GM23338 (cell line): ENCODE results near the gene MCUB. TPM values are rescaled to one million over a fixed set of nuclear protein-coding genes. Genes with fewer than 3 reads are reported as not detected.

ENCODE experiments used
- ATAC-seq: fragments of 200-7000 bp; cut with Tn5 transposase; 3 replicates; pipeline ENCODE4 v1.9.1; 2020
- DNase-seq: peaks from one replicate; pipeline ENCODE4 v3.0.0-alpha.2; 2015; ENCODE audit warnings: low spot score
- H2AFZ ChIP-seq: fragments of 200-600 bp; sonication (generic); 2 replicates; pipeline ENCODE4 v1.8.0; 2016; ENCODE audit warnings: antibody characterized with exemption, mild to moderate bottlenecking, moderate library complexity
- H3F3A ChIP-seq: fragments of 200-600 bp; sonication (generic); replicated peaks from 2 replicates; pipeline ENCODE4 v1.8.0; 2017; ENCODE audit warnings: antibody characterized with exemption, mixed run types, low read depth
- H3K27ac ChIP-seq: fragments of 200-600 bp; sonication (generic); 2 replicates; pipeline ENCODE4 v1.6.1; 2016; ENCODE audit warnings: low read depth
- H3K27me3 ChIP-seq: fragments of 200-600 bp; sonication (generic); 2 replicates; pipeline ENCODE4 v1.8.0; 2016; ENCODE audit warnings: mild to moderate bottlenecking, mixed run types, moderate library complexity; ENCODE audit not compliant: insufficient read depth
- H3K36me3 ChIP-seq: fragments of 200-600 bp; sonication (generic); 2 replicates; pipeline ENCODE4 v1.8.0; 2016; ENCODE audit warnings: mild to moderate bottlenecking; ENCODE audit not compliant: insufficient read depth
- H3K4me1 ChIP-seq: fragments of 200-600 bp; sonication (generic); 2 replicates; pipeline ENCODE4 v1.8.0; 2016; ENCODE audit warnings: mild to moderate bottlenecking, moderate library complexity; ENCODE audit not compliant: insufficient read depth
- H3K4me2 ChIP-seq: fragments of 200-600 bp; sonication (generic); 2 replicates; pipeline ENCODE4 v1.7.1; 2017; ENCODE audit warnings: mixed run types
- H3K4me3 ChIP-seq: fragments of 200-600 bp; sonication (generic); 2 replicates; pipeline ENCODE4 v1.6.1; 2016; ENCODE audit warnings: mixed run types
- H3K79me2 ChIP-seq: fragments of 200-600 bp; sonication (generic); replicated peaks from 2 replicates; pipeline ENCODE4 v1.8.0; 2017; ENCODE audit warnings: mild to moderate bottlenecking; ENCODE audit not compliant: insufficient read depth
- H3K9me2 ChIP-seq: fragments of 200-600 bp; sonication (generic); 2 replicates; pipeline ENCODE4 v1.8.0; 2017; ENCODE audit not compliant: insufficient read depth
- H4K20me1 ChIP-seq: fragments of 200-600 bp; sonication (generic); replicated peaks from 2 replicates; pipeline ENCODE4 v1.8.0; 2017; ENCODE audit warnings: mild to moderate bottlenecking; ENCODE audit not compliant: insufficient read depth
- H3K27ac Mint-ChIP-seq: 2 replicates; pipeline ENCODE4 v1.8.0; 2020; ENCODE audit warnings: inconsistent platforms, mild to moderate bottlenecking, moderate library complexity, mixed read lengths
- H3K27me3 Mint-ChIP-seq: 3 replicates; pipeline ENCODE4 v1.8.0; 2022; ENCODE audit warnings: low read depth, mild to moderate bottlenecking, moderate library complexity, mixed read lengths, inconsistent platforms; ENCODE audit not compliant: insufficient read depth, poor library complexity
- H3K36me3 Mint-ChIP-seq: 3 replicates; pipeline ENCODE4 v1.8.0; 2021; ENCODE audit warnings: low read depth, mild to moderate bottlenecking, inconsistent platforms, moderate library complexity, mixed read lengths
- H3K4me1 Mint-ChIP-seq: 3 replicates; pipeline ENCODE4 v1.8.0; 2020; ENCODE audit warnings: mild to moderate bottlenecking, inconsistent platforms, mixed read lengths
- H3K4me3 Mint-ChIP-seq: 3 replicates; pipeline ENCODE4 v1.8.0; 2021; ENCODE audit warnings: moderate library complexity, mild to moderate bottlenecking, inconsistent platforms, mixed read lengths
- H3K9me3 Mint-ChIP-seq: 3 replicates; pipeline ENCODE4 v1.8.0; 2020; ENCODE audit warnings: moderate library complexity, mild to moderate bottlenecking, inconsistent platforms, mixed read lengths
- CREB1 ChIP-seq: fragments of 250-450 bp; sonication (Bioruptor Pico); IDR thresholded peaks from 2 replicates; pipeline ENCODE4 v1.5.0; 2020; ENCODE audit warnings: low read depth, mild to moderate bottlenecking, moderate library complexity
- CTCF ChIP-seq, 2 experiments: fragments of 200-600 bp in 1 of 2; sonication (generic) in 1 of 2; conservative IDR thresholded peaks; 2 replicates each; pipeline versions ENCODE4 v1.5.1 to v1.6.1; 2016 to 2017; ENCODE audit warnings: antibody characterized with exemption in 2 of 2, low read depth in 2 of 2, mild to moderate bottlenecking in 2 of 2, moderate library complexity in 1 of 2
- ETS1 ChIP-seq: IDR thresholded peaks from 2 replicates; pipeline ENCODE4 v1.6.1; 2016; ENCODE audit warnings: antibody characterized with exemption
- EZH2 ChIP-seq: fragments of 200-600 bp; sonication (generic); IDR thresholded peaks from one replicate; pipeline ENCODE4 v1.8.0; 2017; ENCODE audit warnings: antibody characterized with exemption, mild to moderate bottlenecking, low read depth; ENCODE audit not compliant: unreplicated experiment
- EZH2phosphoT487 ChIP-seq: fragments of 200-600 bp; sonication (generic); IDR thresholded peaks from one replicate; pipeline ENCODE4 v1.8.1; 2018; ENCODE audit warnings: antibody characterized with exemption; ENCODE audit not compliant: unreplicated experiment
- JUNB ChIP-seq: IDR thresholded peaks from one replicate; pipeline ENCODE4 v1.6.1; 2016; ENCODE audit warnings: antibody characterized with exemption; ENCODE audit not compliant: unreplicated experiment
- NANOG ChIP-seq: IDR thresholded peaks from 2 replicates; pipeline ENCODE4 v1.6.1; 2016; ENCODE audit warnings: antibody characterized with exemption, borderline replicate concordance
- POLR2AphosphoS5 ChIP-seq: IDR thresholded peaks from 2 replicates; pipeline ENCODE4 v1.6.1; 2016; ENCODE audit warnings: antibody characterized with exemption, low read depth
- REST ChIP-seq: IDR thresholded peaks from one replicate; pipeline ENCODE4 v1.6.1; 2018; ENCODE audit warnings: antibody characterized with exemption; ENCODE audit not compliant: unreplicated experiment
- STAT1 ChIP-seq: IDR thresholded peaks from one replicate; pipeline ENCODE4 v1.6.1; 2016; ENCODE audit warnings: antibody characterized with exemption; ENCODE audit not compliant: unreplicated experiment
- ZNF114 ChIP-seq: fragments of 250-450 bp; sonication (Bioruptor Pico); IDR thresholded peaks from 2 replicates; pipeline ENCODE4 v1.5.0; 2020; ENCODE audit warnings: mild to moderate bottlenecking, moderate library complexity
- ZNF331 ChIP-seq: fragments of 250-450 bp; sonication (Bioruptor Pico); IDR thresholded peaks from 2 replicates; pipeline ENCODE4 v1.5.0; 2020; ENCODE audit warnings: low read depth, mild to moderate bottlenecking, moderate library complexity
- ZNF462 ChIP-seq: fragments of 250-450 bp; sonication (Bioruptor Pico); IDR thresholded peaks from 2 replicates; pipeline ENCODE4 v1.5.0; 2020; ENCODE audit warnings: mild to moderate bottlenecking, moderate library complexity
- polyA plus RNA-seq: library from polyadenylated mRNA; unstranded; fragments of >200 nt; fragmentation: Nextera tagmentation; extraction: Ambion mirVana; gene quantifications from 2 replicates; pipeline ENCODE4 v1.2.1, GENCODE V29; 2016
- total RNA-seq: library from RNA; depleted of rRNA; stranded (reverse); fragments of >200 nt; shearing (Covaris generic); gene quantifications from 2 replicates; pipeline ENCODE4 v1.2.3, GENCODE V29; 2014

Gene MCUB
- total and polyA plus RNA-seq, 2 experiments from 2014 or later = 21.7 to 97.9 TPM

- Mint-ChIP-seq H3K9me3 (no peaks in the 10 kb centered on the region), H3K4me1 (no peaks in the 10 kb centered on the region), H3K4me3 (no peak overlapping the region), H3K36me3 (no peaks in the 10 kb centered on the region), H3K27me3 (no peaks in the 10 kb centered on the region), H3K27ac (no peak overlapping the region)
- 0 out of 2 replicates have a peak, but pooled peaks cover 2% of the 10 kb centered on the region for H4K20me1 ChIP-seq
- DNase-seq (no peak), ATAC-seq (no peak)
- no peaks in the 10 kb centered on the region for H3K4me1 ChIP-seq
- H3F3A ChIP-seq = no peaks in the 10 kb centered on the region
- no peak overlapping the region for H2AFZ ChIP-seq
- H3K36me3 ChIP-seq = no peaks in the 10 kb centered on the region
- peaks cover 21% of the 10 kb centered on the region for H3K79me2 ChIP-seq
- H3K4me3 ChIP-seq = no peak overlapping the region
- H3K9me2 ChIP-seq = no peaks in the 10 kb centered on the region
- H3K27ac ChIP-seq = no peak overlapping the region
- no peaks in the 10 kb centered on the region for H3K27me3 ChIP-seq
- TF ChIP-seq EZH2phosphoT487 (no peak), POLR2AphosphoS5 (no peak), NANOG (no peak), JUNB (no peak), EZH2 (no peak), ZNF462 (CRISPR knock-in tag) (no peak), ZNF114 (no peak), CTCF (conservative IDR thresholded peaks at IDR 0.05; ENCODE audit: low read depth in 2 of 2) (no peak), REST (no peak), ZNF331 (CRISPR knock-in tag) (no peak), CREB1 (CRISPR knock-in tag) (no peak), ETS1 (no peak), STAT1 (no peak)
- H3K4me2 ChIP-seq = no peak overlapping the region
Measured at GRCh38 chr4:109571494-109571893, 11.4 kb downstream of the MCUB start.
